GM19351 (cell line): Measurements from ENCODE around the gene IL23R.

Experiments used
- ATAC-seq: cut with Tn5 transposase; IDR thresholded peaks from one replicate; pipeline ENCODE4 v1.9.1; 2021; ENCODE audit warnings: mild to moderate bottlenecking, moderate library complexity; ENCODE audit not compliant: unreplicated experiment

The IL23R gene

GRCh38 chr1:67294836-67295617 lies 128.8 kb downstream of the IL23R start:
- no peak for ATAC-seq

DNA sequence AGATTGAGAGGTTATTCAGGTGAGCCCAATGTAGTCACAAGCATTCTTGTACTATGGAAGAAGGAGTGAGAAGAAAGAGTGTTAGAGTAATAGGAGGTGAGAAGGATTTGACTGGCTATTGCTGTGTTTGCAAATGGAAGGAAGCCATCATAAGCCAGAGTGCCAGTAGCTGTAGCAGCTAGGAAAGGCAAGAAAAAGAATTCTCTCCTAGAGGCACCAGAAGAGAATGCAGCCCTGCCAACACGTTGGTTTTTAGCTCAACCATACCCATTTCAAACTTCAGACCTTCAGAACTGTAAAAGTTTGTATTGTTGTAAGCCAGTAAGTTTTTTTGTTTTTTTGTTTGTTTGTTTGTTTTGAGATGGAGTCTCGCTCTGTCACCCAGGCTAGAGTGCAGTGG lies 132.5 kb downstream of the IL23R start:
- no peak for ATAC-seq

DNA sequence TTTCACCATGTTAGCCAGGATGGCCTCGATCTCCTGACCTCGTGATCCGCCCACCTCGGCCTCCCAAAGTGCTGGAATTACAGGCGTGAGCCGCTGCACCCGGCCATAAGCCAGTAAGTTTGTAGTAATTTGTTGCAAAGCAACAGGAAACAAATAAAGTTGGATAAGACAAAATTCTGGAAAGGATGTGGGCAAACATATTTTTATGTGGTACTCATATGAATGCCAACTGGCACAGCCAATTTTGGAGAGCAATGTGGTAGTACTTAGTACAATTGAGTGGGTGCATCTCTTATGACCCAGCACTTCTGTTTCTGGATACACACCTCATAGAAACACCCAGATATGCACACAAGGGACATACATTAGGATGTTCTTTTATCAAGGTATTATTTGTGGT lies 133.0 kb downstream of the IL23R start:
- ATAC-seq, result no peak

DNA sequence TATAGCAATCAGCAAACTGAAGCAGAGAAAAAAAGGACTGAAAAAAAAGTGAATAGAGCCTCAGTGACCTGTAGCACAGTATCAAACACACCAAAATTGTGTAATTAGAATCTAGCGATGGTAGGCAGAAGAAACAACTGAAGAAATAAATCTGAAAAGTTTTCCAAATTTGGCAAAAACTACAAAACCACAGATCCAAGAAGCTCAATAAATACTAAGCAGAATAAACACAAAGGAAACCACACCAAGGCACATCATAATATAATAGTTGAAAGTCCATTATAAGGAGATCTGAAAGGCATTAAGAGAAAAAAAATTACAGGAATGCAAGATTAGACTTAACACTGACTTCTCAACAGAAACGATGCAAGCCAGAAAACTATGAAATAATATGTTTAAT lies 134.3 kb downstream of the IL23R start:
- ATAC-seq, result no peak

- ATAC-seq, result no peak
Observed at GRCh38 chr1:67304023-67304422, 137.8 kb downstream of the IL23R start.

- no peak for ATAC-seq
Observed at GRCh38 chr1:67306547-67306946, 140.3 kb downstream of the IL23R start.

DNA sequence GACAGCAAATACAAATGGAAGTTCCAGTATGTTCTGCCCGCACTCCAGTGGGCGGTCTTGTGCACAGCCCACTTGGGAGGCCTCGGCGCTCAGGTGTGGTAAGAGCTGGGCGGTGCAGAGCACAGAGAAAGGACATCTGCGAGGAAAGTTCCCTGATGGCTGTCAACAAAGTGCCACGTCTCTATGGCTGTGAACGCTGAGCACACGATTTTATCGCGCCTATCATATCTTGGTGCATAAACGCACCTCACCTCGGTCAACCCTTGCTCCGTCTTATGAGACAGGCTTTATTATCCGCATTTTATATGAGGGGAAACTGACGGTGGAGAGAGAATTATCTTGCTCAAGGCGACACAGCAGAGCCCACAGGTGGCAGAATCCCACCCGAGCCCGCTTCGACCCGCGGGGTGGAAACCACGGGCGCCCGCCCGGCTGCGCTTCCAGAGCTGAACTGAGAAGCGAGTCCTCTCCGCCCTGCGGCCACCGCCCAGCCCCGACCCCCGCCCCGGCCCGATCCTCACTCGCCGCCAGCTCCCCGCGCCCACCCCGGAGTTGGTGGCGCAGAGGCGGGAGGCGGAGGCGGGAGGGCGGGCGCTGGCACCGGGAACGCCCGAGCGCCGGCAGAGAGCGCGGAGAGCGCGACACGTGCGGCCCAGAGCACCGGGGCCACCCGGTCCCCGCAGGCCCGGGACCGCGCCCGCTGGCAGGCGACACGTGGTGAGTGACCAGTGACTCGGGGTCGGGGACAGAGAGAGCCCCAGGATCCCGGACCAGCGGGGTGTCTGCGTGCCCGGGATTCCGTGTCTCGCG lies 141.2 kb downstream of the IL23R start, which contains the start of gene IL12RB2:
TSS of gene IL12RB2 (plus strand) at position 623 of the 810 bp plus-strand sequence. CDS start 12,496 bp downstream, outside the sequence.
- ATAC-seq, result peak; percentile 76

DNA sequence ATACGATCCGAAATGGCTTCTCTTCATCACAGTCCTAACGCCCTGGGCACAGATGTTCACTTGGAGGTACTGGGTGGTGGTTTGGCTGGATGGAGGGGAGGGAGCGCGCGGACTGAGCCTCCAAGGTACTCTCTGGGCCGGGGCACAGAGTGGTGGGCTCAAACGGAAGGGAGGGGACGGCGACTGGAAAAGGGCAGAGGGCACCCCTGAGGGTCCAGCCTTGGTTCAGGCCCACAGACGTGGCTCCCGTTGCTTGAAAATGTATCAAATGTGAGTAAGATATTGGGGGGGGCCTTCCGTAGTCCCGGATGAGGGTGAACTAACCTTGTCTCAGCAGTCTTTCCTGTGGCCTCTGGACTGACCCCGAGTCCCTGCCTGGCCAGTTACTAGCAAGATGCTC lies 141.9 kb downstream of the IL23R start:
- ATAC-seq, result peak; percentile 33
